HG03439 (cell line): Measurements from ENCODE around the gene KMT2C.

Experiments
- ATAC-seq: cut with Tn5 transposase; IDR thresholded peaks from one replicate; pipeline ENCODE4 v1.9.1; 2021; ENCODE audit warnings: mild to moderate bottlenecking, moderate library complexity; ENCODE audit not compliant: unreplicated experiment

KMT2C gene

DNA sequence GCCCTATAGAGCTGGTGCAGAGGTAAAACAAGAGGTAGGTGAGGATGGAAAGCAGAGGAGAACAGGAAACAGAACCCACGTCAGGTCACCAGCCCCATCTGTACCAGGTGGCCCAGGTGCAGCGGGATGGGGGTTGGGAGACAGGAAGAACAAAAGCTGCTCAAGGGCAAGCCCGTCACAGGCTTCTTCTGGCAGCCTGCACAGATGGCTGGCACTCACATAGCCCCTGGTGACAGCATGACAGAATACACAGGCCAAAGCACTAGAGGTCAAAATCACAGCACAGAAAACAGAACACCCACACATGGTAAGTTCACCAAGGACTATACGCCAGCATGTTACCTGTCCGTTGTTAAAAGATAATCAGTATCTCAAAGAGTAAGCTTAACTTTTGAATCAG lies 283.5 kb downstream of the KMT2C start:
- ATAC-seq = no peak

DNA sequence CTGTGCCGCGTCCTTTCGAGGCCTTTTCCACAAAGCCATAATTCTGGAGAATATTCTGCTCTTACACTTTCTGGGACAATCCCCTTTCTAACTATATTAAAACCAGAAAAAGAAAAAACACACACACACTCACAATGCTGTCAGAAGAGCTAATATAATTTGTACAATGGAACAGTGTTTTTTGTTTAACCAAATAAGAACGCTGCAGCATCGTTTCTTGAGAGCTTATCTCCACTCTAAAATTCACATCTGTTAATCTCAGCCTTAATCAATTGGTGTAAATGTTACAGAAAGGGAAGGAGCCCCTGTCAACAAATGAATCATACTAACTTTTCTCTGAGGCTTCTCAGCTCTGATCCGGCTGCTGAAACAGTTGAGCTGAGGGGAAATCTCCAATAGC lies 286.4 kb downstream of the KMT2C start:
- no peak for ATAC-seq

DNA sequence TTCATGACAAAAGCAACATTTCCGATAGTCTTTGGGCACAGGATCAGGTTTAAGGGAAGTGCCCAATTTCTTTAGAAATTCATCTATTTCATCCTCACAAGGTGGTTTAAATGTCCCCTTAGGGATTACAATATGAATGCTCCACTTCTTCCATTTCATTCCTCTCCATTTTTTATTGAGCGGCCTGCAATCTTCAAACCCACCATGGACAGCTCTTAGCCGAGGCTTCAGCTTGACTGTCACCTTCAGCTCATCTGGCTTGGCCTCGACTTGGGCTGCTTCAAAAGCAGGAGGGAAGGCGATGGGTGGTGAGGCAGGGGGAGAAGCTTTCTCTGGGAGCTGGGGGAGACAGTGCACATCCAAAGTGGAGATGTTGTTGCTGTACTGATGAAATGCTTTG lies 287.1 kb downstream of the KMT2C start:
- no peak for ATAC-seq

DNA sequence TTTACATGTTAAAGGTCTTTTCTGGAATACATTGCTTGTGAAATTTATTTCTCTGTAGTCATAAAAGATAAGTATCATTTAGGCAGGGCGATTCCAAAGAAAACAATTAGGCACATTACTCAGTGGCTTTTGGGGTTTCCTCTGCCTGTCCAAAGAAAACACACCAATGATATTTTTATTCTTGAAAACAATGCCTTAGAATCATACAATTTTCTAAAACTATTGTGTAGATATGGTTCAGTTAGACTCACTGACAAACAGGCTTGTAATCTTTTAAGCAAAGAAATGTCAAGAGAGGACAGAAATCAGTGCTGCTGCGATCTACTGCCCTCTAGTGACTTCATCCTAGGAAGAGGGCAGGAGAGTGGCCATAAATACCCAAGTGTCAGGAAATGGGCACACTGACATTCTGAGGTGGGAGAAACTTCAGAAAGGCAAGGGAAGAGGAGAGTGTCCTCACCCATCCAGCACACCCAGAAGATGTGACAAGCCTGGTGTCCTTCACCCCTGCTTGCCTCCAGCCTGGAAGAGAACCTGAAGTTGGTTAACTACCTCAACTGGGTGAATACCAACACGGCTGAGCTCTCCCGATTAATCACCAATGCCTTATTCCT lies 289.8 kb downstream of the KMT2C start:
- ATAC-seq = no peak

DNA sequence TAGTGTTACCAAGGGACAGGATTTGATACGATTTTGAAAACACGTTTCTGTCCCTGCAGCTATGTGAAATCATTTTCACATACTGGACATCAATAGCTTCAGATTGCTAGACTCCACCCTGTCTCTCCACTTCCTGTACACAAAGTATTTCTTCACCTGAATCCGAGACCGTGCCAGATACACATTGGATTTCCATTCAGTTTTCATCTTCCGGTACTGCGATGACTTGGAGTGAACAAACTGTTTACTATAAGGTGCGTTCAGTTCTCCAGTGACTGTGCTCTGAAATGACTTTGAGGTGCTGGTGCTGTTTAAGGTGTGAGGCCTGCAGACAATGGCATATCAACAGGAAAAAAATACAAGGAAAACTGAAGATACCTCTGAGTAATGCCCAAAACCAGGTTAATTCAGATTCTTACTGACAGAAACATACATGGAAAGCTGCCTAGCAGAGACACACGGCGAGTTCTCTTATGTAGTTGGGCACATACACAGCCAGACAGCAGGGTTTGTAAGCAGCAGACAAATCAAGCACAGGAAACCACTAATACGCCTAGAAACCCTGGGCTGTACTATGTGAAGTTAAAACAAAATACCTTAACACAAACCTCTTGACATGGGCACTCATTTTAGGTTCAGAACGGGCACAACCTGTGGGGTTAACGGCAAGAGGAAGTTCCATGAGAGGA lies 291.1 kb downstream of the KMT2C start:
- ATAC-seq = no peak

DNA sequence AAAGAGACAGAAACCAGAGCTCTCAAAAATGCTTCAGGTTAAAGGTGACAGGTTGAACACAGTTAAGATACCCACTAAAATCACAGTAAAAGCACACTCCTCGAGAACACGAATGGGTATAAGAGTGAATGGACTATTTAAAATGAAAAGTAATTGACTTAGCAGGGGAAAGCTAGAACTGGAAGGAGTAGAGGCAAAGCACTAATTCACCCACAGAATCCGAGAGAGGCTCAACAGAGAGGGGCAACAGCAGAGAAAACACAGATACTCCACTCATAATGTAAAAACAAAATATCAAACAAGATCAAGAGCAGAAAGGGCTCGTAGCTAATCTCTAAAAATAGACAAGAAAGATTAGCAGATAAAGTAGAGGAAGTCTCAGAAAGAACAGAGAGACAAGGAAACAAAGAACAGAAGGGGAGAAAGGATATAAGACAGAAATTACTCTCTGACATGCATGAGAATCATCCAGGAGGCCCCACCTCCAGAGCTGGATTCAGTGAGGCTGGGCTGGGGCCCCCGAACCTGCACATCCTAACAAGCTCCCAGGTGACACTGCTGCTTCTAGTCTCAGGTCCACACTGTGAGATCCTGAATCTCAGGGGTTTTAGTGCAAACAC lies 292.7 kb downstream of the KMT2C start:
- ATAC-seq = no peak

DNA sequence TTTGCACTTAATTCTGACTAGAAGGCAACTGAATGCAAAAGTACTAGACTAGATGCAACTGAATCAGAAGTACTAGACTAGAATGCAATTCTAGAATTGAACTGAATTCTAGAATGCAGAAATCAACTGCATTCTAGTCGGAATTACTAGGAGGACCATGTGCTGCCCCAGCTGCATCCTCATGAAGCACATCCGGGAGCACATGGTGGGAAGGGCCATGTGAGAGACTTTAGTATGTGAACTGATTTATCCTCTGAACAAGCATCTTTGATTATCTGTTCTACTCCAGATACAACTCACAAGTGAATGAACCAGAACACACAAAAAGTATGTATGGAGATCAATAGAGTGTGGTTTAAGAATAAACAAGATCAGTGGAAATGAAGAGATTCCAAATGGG lies 295.2 kb downstream of the KMT2C start:
- no peak for ATAC-seq

DNA sequence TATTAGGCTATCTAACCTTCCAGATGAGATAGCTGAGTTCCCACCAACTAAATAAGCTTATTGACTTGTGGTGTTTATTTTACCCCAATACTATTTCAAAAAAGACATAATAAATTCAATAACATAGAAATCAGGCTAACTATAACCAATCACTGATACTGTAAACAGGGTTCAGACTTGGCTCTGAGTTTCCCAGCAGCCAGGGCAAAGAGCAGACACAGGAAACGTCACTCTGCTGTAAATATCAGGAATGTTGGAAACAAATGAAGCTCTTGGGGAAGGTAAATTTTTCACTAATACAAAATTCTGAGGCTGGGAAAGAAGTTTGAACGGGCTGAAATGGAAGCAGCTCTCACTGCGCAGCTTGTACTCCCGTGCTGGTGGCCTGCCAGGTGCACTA lies 295.7 kb downstream of the KMT2C start:
- no peak for ATAC-seq

DNA sequence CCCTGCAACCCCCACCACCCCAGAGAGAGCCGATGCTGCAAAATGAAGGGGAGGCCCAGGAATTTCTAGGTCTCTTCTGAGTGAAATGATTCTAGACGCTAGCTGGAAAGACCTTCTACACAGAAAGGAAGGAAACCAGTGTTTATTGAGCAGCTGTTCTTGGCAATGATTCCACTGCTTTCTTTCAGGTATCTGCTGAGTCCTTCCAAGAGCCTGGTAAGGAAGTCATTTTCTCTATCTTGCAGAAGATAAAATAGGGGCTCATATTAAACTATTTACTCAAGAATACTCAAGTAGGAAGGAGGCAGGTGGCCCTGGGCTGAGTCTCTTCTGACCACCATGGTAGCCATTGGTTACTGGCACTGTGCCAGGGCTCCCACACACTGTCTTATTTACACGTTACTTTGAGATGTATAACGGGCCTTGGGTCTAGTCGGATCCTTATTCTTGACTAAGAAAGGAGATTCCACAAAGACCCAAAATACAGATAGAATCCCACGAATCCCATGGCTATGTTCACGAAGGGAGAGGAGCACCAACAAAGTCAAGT lies 298.3 kb downstream of the KMT2C start:
- no peak for ATAC-seq

DNA sequence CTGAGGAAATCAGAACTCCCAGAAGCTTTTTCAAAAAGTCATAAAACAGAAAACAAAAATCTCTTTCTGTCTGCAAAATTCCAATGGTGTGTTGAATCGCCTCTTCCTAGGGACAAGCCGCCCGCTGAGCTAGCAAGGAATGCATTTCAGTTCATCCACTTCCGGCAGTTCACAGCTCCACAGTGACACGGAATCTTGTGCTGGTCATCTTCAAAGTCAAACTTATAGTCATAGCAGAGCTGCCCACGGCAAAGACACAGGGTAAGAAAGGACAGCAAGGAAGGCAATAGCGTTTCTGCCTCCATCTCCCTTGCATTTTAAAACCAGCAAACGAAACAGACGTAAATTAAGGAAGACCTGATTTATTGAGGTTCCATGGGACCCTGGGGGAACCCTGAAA lies 299.1 kb downstream of the KMT2C start:
- ATAC-seq = no peak

DNA sequence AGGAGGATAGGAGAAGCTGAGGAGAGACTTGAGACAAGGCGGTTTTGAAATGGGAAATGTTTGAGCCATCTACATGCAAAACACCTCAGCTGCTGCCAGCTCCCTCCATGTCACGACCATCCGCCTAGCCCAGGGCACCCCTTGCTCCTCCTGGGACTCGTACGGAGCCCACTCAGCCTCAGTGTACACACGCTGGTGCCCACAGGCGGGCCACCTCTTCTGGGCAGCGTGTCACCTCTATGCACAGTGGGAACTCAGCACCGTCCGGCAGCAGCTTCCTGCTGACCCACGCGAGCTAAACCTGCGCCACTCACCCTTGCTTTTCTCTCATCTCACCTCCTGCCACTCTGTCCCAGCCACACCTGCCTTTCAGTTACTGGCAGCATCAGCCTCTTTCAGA lies 302.0 kb downstream of the KMT2C start:
- no peak for ATAC-seq

DNA sequence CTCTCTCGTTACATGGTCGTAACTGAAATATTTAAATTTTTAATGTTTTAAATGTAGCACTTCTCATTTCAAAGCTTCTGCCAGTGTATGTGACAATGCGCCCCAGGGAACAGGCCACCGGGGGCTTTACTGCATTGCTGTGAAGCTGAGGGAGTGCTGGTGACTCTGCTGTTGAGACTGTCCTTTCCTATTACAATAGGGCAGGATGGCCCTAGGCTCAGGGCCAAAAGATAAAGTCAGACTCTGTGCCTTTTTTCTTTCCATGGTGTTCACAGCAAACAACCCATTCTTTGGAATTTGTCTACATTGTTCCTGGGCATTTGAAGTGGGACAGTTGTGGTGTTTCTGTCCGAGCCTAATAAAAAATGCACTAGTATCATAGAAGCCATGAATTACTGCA lies 303.0 kb downstream of the KMT2C start:
- no peak for ATAC-seq

DNA sequence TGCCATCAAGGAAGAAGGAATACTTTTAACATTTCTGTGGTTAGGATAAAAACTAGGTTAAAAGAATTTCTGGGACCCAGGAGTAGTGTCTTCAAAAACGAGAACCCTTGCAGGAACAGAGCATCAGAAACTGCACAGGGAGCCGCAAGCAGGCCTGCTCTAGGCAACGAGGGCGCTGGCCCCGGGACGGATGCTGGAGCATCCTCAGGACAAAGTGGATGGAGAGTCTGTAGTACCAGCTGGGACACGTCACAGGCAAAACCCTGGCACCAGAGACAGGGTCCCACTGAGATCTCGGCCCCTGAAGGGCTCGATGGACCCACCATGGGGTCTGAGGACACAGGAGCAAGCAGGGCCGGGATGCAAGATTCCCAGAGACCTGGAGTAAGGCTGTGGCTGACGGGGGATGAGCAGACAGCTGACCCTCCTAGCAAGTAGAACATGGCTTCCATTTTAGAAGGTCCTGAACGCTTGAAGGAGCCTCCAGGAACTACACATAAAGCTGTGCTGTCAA lies 303.8 kb downstream of the KMT2C start:
- ATAC-seq = no peak

DNA sequence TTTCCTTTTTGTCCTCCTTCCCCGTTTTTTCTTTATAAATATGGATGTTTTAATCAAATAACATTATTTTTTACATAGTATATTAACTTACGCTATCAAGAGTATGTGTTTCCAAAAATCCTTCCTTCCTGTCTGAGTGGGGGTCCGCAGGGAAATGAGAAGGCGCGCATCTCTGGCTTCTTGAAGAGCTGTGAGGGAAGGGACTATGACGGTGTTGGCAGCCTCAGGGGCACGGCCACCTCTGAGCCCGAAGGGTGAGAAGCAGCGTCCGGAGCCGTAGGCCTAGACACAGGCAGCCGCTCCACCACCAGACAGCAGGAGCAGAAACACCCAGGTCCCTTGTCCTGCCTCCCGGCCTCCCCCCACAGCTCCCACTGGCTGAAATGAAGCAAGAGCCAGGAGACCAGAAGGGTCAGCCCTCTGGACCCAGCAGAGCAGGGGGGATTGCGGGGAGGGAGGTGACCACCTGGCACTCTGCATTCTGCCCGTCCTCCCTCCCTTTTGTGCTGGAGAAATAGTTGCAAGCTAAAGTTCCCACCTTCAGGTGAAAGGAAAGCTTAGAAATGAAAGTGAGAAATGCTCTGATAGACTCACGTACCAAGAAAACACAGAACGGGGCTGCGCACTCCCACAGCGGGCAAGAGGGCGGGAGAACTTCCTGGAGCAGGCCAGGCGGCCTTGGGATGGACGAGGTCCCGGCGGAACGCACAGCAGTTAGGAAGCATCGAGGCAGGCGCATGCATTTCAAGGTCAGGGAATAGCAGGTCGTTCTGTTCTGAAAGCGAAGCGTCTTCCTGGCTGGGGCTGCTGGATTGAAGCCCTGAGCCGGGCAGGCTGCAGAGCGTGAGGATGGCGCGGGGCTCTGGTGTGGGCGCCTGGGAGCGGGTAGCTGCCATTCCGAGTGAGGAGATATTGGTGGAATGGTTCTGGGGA lies 304.9 kb downstream of the KMT2C start:
- no peak for ATAC-seq

DNA sequence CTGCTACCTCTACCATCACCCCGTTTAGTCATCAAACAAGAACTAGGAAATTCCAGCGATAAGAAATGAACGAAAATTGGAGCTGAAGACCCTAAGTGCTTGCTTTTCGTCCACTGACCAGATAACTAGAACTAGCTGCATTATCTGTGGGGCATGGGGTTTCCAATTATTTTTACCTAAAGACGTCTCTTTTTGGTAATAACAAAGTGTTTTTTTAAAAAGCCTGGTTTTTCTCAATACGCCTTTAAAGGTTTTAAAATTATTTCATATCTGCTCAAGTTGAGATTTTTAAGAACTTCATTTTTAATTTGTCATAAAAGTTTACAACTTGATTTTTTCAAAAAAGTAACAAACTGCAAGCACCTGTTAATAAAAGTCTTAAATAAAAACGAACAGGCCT lies 306.1 kb downstream of the KMT2C start:
- no peak for ATAC-seq

DNA sequence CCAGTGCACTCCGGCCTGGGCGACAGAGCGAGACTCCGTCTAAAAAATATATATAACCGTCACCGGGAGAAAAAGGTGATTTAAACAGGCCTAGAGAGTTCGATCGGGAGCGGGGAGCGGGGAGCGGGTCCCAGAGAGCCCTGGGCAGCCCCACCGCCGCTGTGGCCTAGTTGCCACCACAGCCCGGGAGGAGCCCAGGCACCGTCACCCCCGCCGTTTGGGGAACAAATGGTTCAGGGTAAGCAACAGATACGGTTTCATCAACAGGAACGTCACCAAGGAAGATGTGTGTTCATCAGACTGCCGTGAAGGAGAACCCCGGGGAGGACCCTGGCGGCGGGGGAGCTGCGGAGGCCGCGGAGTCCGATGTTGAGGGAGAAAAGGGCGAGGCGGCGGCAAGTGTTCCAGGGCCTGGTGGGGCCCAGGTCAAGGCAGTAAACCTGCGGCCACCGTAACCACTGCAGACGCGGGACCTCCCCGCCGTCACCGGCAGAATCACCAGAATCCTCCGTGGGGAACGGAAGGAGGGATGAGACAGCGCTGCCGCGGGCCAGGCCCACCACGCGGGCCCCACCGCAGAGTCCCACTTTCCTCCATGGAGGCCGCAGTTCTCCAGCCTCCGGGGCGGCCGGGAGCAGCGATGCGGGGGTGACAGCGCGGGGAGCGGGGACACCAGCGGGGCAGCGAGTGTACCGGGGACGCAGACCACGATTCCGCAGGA lies 306.9 kb downstream of the KMT2C start:
- ATAC-seq = no peak

DNA sequence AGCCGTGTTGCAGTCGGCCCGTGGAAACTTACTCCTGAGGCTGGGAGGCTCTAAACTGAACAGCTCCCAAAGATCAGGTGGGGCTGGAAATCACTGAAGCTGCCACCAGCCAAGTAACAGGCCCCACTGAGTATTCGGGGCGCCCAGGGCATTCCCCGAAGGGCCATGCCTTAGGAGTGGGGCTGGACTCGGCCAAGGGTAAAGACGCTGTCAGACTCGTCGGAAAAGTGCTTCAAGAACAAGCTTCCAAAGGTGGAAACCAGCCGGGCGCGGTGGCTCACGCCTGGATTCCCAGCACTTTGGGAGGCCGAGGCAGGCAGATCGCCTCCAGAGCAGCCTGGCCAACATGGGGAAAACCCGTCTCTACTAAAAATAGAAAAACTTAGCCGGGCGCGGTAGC lies 307.6 kb downstream of the KMT2C start:
- no peak for ATAC-seq

DNA sequence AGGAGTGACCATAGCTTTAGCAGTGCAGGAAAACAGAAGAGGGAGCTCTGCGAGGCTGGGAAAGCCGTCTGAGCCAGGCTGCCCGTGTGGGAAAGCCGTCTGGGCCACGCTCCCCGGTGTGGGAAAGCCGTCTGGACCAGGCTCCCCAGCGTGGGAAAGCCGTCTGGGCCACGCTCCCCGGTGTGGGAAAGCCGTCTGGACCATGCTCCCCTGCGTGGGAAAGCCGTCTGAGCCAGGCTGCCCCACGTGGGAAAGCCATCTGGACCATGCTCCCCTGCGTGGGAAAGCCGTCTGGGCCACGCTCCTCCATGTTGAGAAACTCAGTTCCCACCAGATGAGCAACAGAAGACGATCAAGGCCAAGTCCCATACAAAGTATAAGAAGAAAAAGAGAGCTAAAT lies 308.6 kb downstream of the KMT2C start:
- ATAC-seq = no peak

DNA sequence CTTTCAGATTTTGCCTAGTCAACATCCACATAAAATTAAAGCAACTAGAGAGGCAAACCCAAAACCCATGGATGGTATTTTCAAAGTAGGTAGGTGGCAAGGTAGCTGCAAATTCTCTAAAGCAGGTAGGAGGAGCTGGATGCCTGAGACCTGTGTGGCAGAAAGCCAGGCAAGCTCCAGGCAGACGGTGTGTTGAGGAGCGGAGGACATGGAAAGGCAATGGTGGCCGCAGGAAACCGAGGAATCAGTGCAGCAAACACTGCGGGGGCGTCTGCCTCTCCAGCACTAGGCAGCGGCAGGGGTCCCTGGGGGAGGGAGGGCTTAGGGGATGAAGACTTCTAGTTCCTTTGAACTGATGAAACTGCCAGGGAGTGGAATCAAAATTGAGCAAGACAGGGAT lies 309.1 kb downstream of the KMT2C start:
- no peak for ATAC-seq

DNA sequence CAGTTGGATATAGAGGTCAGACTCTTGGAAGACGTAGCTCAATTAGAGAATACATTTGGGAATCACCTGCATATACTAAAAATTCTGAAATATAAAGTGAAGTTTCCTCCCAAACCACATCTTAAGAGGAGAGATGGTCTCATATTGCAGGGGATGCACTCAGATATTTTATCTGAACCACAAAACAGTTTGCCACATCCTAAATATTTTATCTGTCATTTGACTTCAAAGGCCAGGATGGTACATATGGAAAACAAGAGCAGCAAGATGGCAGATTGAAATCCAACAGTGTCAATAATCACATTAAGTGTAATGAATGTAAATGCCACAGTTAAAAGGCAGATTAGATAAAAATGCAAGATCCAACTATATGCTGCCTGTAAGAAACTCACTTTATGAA lies 313.3 kb downstream of the KMT2C start:
- ATAC-seq = no peak
